CD8-positive, alpha-beta memory T cell (primary cell): ENCODE measurements around the gene STX16. TPM values are rescaled to one million over a fixed set of nuclear protein-coding genes. Genes with fewer than 3 reads are reported as not detected.

ENCODE experiments used
- CTCF ChIA-PET: fragments of 350-600 bp; sonication (Branson Sonifier 250); formaldehyde crosslinking; loops from one replicate; lab custom pipeline; 2021; ENCODE audit warnings: antibody characterized with exemption; lab: Charles Lee
- POLR2A ChIA-PET: fragments of 350-600 bp; sonication (Branson Sonifier 250); formaldehyde crosslinking; loops from one replicate; lab custom pipeline; 2021; ENCODE audit warnings: antibody characterized with exemption; lab: Charles Lee
- DNase-seq, 5 donors: peaks; one replicate each; pipeline versions ENCODE4 v3.0.0 to v3.0.0-alpha.2; 2020 to 2022; ENCODE audit warnings: mixed read lengths in 1 of 5
- H3K27ac ChIP-seq: one replicate; pipeline ENCODE4 v1.7.0; 2013; ENCODE audit warnings: low read depth, mild to moderate bottlenecking, low read length, moderate library complexity
- H3K27me3 ChIP-seq: 2 replicates; pipeline ENCODE4 v1.7.0; 2013; ENCODE audit warnings: low read length, mild to moderate bottlenecking; ENCODE audit not compliant: insufficient read depth, poor library complexity, severe bottlenecking
- H3K36me3 ChIP-seq: 2 replicates; pipeline ENCODE4 v1.7.0; 2013; ENCODE audit warnings: mild to moderate bottlenecking, low read length, moderate library complexity; ENCODE audit not compliant: insufficient read depth
- H3K4me1 ChIP-seq: 2 replicates; pipeline ENCODE4 v1.7.0; 2013; ENCODE audit warnings: mild to moderate bottlenecking, low read length, moderate library complexity; ENCODE audit not compliant: insufficient read depth
- H3K4me3 ChIP-seq: 2 replicates; pipeline ENCODE4 v1.7.0; 2013; ENCODE audit warnings: mild to moderate bottlenecking, low read length
- H3K9me3 ChIP-seq: 2 replicates; pipeline ENCODE4 v1.7.0; 2013; ENCODE audit warnings: mild to moderate bottlenecking, low read length
- H3K27ac Mint-ChIP-seq, 8 donors: one replicate each; pipeline ENCODE4 v1.8.0; 2020 to 2021; ENCODE audit warnings: mixed read lengths in 8 of 8, mild to moderate bottlenecking in 6 of 8, inconsistent platforms in 3 of 8, moderate library complexity in 3 of 8
- H3K27me3 Mint-ChIP-seq, 2 donors: one replicate each; pipeline ENCODE4 v1.8.0; 2020 to 2021; ENCODE audit warnings: mixed read lengths in 2 of 2, mild to moderate bottlenecking in 1 of 2, moderate library complexity in 1 of 2
- H3K36me3 Mint-ChIP-seq, 3 donors: one replicate each; pipeline ENCODE4 v1.8.0; 2020 to 2021; ENCODE audit warnings: mixed read lengths in 3 of 3, inconsistent platforms in 1 of 3, mild to moderate bottlenecking in 1 of 3
- H3K4me1 Mint-ChIP-seq, 3 donors: one replicate each; pipeline ENCODE4 v1.8.0; 2020 to 2021; ENCODE audit warnings: mixed read lengths in 3 of 3, inconsistent platforms in 1 of 3, mild to moderate bottlenecking in 1 of 3
- H3K4me3 Mint-ChIP-seq, 7 donors: one replicate each; pipeline ENCODE4 v1.8.0; 2020 to 2021; ENCODE audit warnings: mixed read lengths in 7 of 7, mild to moderate bottlenecking in 6 of 7, moderate library complexity in 4 of 7, inconsistent platforms in 2 of 7
- H3K9me3 Mint-ChIP-seq, 5 donors: one replicate each; pipeline ENCODE4 v1.8.0; 2020 to 2022; ENCODE audit warnings: mixed read lengths in 5 of 5, mild to moderate bottlenecking in 3 of 5, moderate library complexity in 2 of 5, inconsistent platforms in 1 of 5
- polyA plus RNA-seq: library from polyadenylated mRNA; unstranded; fragments of 300-500 nt; fragmentation: Illumina TruSeq; gene quantifications from one replicate; pipeline ENCODE4 v1.2.3, GENCODE V29; 2021
- total RNA-seq, 2 experiments: library from RNA; stranded (reverse); gene quantifications; one replicate each; pipeline ENCODE4 v1.2.3, GENCODE V29; 2021

STX16 gene
- total and polyA plus RNA-seq, 3 experiments from 2014 or later = 24.9 to 72.8 (median 69.2) TPM

- Histone ChIP-seq H3K4me3 (no peak overlapping the region), H3K4me1 (no peaks in the 10 kb centered on the region), H3K27ac (no peak overlapping the region), H3K27me3 (no peaks in the 10 kb centered on the region), H3K9me3 (no peaks in the 10 kb centered on the region), H3K36me3 (no peaks in the 10 kb centered on the region)
- Mint-ChIP-seq H3K27me3 (peaks cover 12 to 30% of the 10 kb centered on the region in 2 donors), H3K36me3 (peaks cover 0 to 2% (median 0%) of the 10 kb centered on the region in 3 donors), H3K4me1 (no peaks in the 10 kb centered on the region), H3K9me3 (no peaks in the 10 kb centered on the region), H3K27ac (no peak overlapping the region), H3K4me3 (no peak overlapping the region)
- CTCF ChIA-PET = no interaction called here
- POLR2A ChIA-PET = no interaction called here
- no peak for DNase-seq
These were observed 35.9 kb upstream of the STX16 start for GRCh38 chr20:58614984-58615760.

GRCh38 chr20:58616411-58616810, 34.7 kb upstream of the STX16 start:
- Histone ChIP-seq H3K9me3 (no peaks in the 10 kb centered on the region), H3K4me3 (no peak overlapping the region), H3K27me3 (no peaks in the 10 kb centered on the region), H3K36me3 (no peaks in the 10 kb centered on the region), H3K4me1 (no peaks in the 10 kb centered on the region), H3K27ac (no peak overlapping the region)
- Mint-ChIP-seq H3K27me3 (peaks cover 13 to 40% of the 10 kb centered on the region in 2 donors), H3K27ac (no peak overlapping the region), H3K4me3 (no peak overlapping the region), H3K9me3 (no peaks in the 10 kb centered on the region), H3K4me1 (no peaks in the 10 kb centered on the region), H3K36me3 (peaks cover 0 to 2% (median 0%) of the 10 kb centered on the region in 3 donors)
- ChIA-PET CTCF (no interaction called here), POLR2A (no interaction called here)
- DNase-seq = no peak

- POLR2A ChIA-PET = no interaction called here
- H3K4me3 Mint-ChIP-seq = no peak overlapping the region
- H3K4me1 Mint-ChIP-seq = no peaks in the 10 kb centered on the region
- H3K9me3 ChIP-seq = no peaks in the 10 kb centered on the region
- no peak for DNase-seq
- peaks cover 0 to 2% (median 0%) of the 10 kb centered on the region in 3 donors for H3K36me3 Mint-ChIP-seq
- no peak overlapping the region for H3K4me3 ChIP-seq
- peaks cover 13 to 43% of the 10 kb centered on the region in 2 donors for H3K27me3 Mint-ChIP-seq
- no peaks in the 10 kb centered on the region for H3K36me3 ChIP-seq
- H3K27ac Mint-ChIP-seq = no peak overlapping the region
- H3K4me1 ChIP-seq = no peaks in the 10 kb centered on the region
- CTCF ChIA-PET = no interaction called here
- H3K27ac ChIP-seq = no peak overlapping the region
- no peaks in the 10 kb centered on the region for H3K27me3 ChIP-seq
- no peaks in the 10 kb centered on the region for H3K9me3 Mint-ChIP-seq
These were observed 33.9 kb upstream of the STX16 start for GRCh38 chr20:58617158-58617557.

GRCh38 chr20:58618351-58619076, 32.6 kb upstream of the STX16 start:
- POLR2A ChIA-PET = no interaction called here
- no peaks in the 10 kb centered on the region for H3K9me3 Mint-ChIP-seq

GRCh38 chr20:58619077-58619863, 31.8 kb upstream of the STX16 start:
- peaks cover 13 to 43% of the 10 kb centered on the region in 2 donors for H3K27me3 Mint-ChIP-seq
- CTCF ChIA-PET = interaction anchor here (0.7 to 1.3 kb wide), 3 partner anchors 10 to 763 kb away, joined by 3 to 4 read pairs (median 4); no protein-coding TSS in a partner anchor

More at GRCh38 chr20:58618351-58619076, 32.6 kb upstream of the STX16 start:
- H3K4me1 Mint-ChIP-seq = no peaks in the 10 kb centered on the region
- Histone ChIP-seq H3K4me3 (no peak overlapping the region), H3K9me3 (no peaks in the 10 kb centered on the region), H3K4me1 (no peaks in the 10 kb centered on the region), H3K27ac (no peak overlapping the region), H3K36me3 (no peaks in the 10 kb centered on the region), H3K27me3 (no peaks in the 10 kb centered on the region)
- peaks cover 0 to 2% (median 0%) of the 10 kb centered on the region in 3 donors for H3K36me3 Mint-ChIP-seq
- no peak overlapping the region for H3K27ac Mint-ChIP-seq
- CTCF ChIA-PET = interaction anchor here (0.7 to 1.3 kb wide), 3 partner anchors 9 to 762 kb away, joined by 3 to 4 read pairs (median 4); no protein-coding TSS in a partner anchor
- H3K4me3 Mint-ChIP-seq = no peak overlapping the region
- peaks cover 13 to 43% of the 10 kb centered on the region in 2 donors for H3K27me3 Mint-ChIP-seq
- no peak for DNase-seq

GRCh38 chr20:58619864-58620431, 31.1 kb upstream of the STX16 start:
- no peaks in the 10 kb centered on the region for H3K4me1 ChIP-seq
- H3K36me3 ChIP-seq = no peaks in the 10 kb centered on the region
- Mint-ChIP-seq H3K27ac (no peak overlapping the region), H3K9me3 (no peaks in the 10 kb centered on the region), H3K36me3 (peaks cover 0 to 2% (median 0%) of the 10 kb centered on the region in 3 donors), H3K4me1 (no peaks in the 10 kb centered on the region), H3K4me3 (no peak overlapping the region), H3K27me3 (peaks cover 13 to 43% of the 10 kb centered on the region in 2 donors)
- POLR2A ChIA-PET = interaction anchor here (0.6 kb wide), 1 partner anchor 52 kb away, joined by 4 read pairs; no protein-coding TSS in a partner anchor
- DNase-seq = no peak
- H3K4me3 ChIP-seq = no peak overlapping the region
- no peaks in the 10 kb centered on the region for H3K27me3 ChIP-seq
- H3K27ac ChIP-seq = no peak overlapping the region
- H3K9me3 ChIP-seq = no peaks in the 10 kb centered on the region
- CTCF ChIA-PET = no interaction called here

More at GRCh38 chr20:58619077-58619863, 31.8 kb upstream of the STX16 start:
- Mint-ChIP-seq H3K36me3 (peaks cover 0 to 2% (median 0%) of the 10 kb centered on the region in 3 donors), H3K4me3 (no peak overlapping the region), H3K9me3 (no peaks in the 10 kb centered on the region), H3K27ac (no peak overlapping the region), H3K4me1 (no peaks in the 10 kb centered on the region)
- Histone ChIP-seq H3K36me3 (no peaks in the 10 kb centered on the region), H3K4me1 (no peaks in the 10 kb centered on the region), H3K4me3 (no peak overlapping the region), H3K9me3 (no peaks in the 10 kb centered on the region), H3K27ac (no peak overlapping the region), H3K27me3 (no peaks in the 10 kb centered on the region)
- POLR2A ChIA-PET = no interaction called here
- no peak for DNase-seq

- ChIA-PET POLR2A (no interaction called here), CTCF (no interaction called here)
- Histone ChIP-seq H3K4me1 (peaks cover 7% of the 10 kb centered on the region), H3K36me3 (no peaks in the 10 kb centered on the region), H3K27me3 (no peaks in the 10 kb centered on the region), H3K27ac (no peak overlapping the region), H3K9me3 (no peaks in the 10 kb centered on the region), H3K4me3 (no peak overlapping the region)
- H3K27me3 Mint-ChIP-seq = peaks cover 13 to 39% of the 10 kb centered on the region in 2 donors
- peaks cover 7 to 12% (median 8%) of the 10 kb centered on the region in 3 donors for H3K4me1 Mint-ChIP-seq
- H3K27ac Mint-ChIP-seq = no peak overlapping the region
- no peak overlapping the region for H3K4me3 Mint-ChIP-seq
- no peaks in the 10 kb centered on the region for H3K9me3 Mint-ChIP-seq
- DNase-seq = no peak
- peaks cover 0 to 2% (median 0%) of the 10 kb centered on the region in 3 donors for H3K36me3 Mint-ChIP-seq
These were observed 29.1 kb upstream of the STX16 start for GRCh38 chr20:58621906-58622548.
